GM19238 (cell line): ENCODE data around the gene MMP17.

Source experiments
- DNase-seq: peaks from one replicate; pipeline ENCODE4 v3.0.0; 2011; ENCODE audit warnings: low spot score; ENCODE audit not compliant: insufficient read length

The MMP17 gene

DNA sequence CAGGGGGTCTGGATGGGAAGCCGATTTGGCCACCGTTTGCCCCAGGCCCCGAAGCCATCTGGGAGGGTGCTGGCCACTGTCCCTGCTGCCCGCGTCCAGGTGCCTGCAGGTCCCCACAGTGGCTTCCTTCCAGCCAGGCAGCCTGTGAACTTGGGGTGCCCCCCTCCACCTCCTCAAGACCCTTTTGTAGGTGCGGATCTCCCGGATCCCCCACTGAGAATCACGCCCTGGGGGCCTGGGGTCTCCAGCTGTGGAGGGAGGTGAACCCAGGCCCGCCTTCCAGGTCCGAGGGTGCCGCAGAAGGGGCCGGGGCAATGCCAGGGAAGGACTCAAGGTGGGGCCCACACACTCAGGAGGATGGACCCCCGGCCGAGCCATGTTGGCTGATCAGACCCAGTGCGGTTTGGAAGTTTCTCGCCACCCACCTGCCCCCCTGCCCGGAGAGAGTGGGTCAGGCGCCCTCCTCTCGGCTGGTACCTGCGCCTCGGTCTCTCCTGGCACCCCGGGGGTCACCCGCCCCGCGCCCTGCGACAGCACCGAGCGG lies 1.7 kb downstream of the MMP17 start:
- DNase-seq: no peak

DNA sequence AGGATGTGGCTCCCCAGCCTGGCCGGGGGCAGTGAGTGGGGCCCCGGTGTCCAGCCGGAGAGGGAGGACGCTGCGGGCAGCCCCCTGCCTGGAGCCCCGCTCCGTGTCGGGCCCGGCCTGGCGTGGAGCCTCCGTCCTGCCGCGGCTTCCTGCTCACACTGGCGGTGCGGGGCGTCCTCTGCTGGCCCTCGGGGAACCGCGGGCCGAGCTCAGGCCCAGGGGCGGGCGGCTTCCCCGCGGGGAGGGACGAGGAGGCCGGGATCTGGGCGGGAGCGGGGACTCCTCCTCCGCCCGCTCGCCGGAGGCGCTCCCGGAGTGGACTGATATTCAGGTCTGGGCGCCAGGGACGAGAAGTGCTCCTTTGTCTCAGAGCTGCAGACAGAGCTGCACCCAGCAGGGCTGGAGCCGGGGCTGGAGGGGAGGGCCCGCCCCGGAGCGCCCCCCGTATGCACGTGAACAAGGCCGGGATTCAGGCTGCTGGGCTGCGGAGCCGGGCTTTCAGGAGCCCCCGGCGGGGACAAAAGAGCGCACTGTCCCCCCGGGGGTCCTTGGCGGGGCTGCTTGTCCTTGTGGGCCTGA lies 2.2 kb downstream of the MMP17 start:
- DNase-seq: no peak

DNA sequence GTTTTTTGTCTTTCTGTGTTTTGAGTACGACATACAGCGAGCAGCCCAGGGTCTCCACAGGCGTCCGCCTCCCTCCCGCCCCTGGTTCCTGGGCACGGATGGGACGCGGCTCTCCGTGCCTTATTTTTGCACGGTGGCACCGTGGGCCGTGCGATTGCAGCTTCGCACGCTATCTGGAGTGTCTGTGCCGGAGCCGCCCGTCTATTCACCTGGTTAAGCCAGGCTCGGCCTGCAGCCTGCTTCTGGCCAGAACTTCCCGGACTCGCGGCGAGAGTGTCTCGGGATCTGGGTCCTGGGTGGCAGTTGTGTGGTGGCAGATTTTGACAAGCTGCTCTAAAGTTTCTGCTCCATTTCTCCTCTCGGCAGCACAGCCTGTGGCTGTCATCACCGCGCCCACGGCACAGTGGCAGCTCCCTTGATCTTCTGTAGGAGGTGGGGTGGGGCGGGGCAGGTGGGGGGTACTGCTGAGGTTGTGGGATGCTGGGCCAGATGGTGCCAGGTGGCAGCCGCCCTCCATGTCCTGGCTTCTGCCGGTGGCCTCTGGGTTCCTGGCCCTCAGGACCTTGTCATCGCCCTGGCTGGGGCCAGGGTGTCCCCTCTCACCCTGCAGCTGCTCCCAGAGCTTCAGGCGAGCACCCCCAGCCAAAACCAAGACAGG lies 2.9 kb downstream of the MMP17 start:
- DNase-seq: no peak

DNA sequence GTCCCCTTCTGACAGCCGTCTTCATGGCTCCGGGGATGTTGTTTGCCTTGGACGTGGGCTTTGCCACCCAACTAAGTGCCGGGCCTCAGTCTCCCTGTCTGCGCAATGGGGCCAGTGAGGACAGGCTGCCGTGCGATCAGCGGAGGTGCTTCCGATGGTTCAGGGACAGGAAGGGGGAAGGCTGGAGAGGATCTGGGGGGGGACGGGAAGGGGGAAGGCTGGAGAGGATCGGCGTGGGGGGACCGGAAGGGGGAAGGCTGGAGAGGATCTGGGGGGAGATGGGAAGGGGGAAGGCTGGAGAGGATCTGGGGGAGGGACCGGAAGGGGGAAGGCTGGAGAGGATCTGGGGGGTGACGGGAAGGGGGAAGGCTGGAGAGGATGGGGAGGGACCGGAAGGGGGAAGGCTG lies 3.4 kb downstream of the MMP17 start:
- DNase-seq: no peak

DNA sequence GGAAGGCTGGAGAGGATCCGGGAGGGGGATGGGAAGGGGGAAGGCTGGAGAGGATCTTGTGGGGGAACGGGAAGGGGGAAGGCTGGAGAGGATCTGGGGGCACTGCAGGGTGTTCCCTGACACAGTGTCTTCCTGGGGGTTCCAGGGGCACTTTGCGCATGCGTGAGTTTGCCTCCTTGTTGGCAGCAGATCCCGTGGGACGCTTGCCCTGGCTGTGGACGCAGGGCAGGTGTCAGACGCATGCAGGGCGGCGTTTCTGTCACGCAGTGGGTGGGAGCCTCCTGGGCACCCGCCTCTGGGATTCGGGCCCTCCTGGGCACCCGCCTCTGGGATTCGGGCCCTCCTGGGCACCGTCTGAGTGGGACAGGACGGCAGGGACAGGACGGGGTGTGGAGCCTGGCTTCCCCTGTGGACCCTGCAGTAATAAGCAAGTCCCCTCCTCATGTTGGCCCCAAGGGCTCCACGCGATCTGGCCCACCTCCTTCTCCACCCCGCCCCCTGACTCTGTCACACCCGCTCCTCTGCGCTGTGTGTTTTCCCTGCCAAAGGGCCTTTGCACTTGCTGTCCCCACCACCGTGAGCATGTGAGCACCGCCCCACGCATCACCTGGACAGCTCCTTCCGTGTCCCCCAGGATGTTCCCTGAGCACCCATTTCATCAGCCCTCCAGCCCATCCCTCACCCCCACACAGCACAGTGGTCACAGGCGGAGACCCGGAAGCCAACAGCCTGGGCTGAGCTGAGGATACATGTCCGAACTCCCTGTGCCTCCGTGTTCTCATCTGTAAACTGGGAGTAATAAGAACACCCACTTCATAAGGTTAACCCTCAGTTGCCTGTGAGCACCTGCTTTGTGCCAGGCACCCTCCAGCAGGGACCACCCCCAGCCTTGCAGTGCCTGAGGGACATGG lies 4.4 kb downstream of the MMP17 start:
- DNase-seq: no peak

DNA sequence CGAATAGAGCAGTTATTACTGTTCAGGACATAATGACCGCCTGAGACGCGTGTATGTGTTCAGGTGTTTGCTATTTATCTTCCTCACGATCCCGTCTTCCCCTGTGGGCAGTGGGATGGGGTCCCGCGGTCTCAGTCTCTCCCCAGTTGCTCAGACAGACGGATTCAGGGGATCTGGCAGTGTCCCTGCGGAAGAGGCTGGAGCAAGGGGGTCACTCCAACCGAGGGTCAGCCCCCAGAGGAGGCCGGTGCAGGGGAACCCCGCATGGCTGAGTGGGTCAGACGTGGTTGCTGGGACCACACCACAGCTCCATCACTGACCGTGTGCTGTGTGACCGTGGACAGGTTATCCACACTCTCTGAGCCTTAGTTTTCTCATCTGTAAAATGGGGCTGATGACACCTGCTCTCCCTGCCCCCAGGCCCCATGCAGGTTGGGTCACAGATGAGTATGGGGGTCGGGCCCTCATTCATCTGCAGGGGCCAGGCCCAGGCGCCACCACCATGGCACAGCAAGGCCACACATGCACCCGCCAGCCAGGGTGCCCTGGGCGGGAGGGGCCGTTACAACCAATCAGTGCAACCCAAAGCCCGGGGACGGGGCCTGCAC lies 5.2 kb downstream of the MMP17 start:
- no peak for DNase-seq

DNA sequence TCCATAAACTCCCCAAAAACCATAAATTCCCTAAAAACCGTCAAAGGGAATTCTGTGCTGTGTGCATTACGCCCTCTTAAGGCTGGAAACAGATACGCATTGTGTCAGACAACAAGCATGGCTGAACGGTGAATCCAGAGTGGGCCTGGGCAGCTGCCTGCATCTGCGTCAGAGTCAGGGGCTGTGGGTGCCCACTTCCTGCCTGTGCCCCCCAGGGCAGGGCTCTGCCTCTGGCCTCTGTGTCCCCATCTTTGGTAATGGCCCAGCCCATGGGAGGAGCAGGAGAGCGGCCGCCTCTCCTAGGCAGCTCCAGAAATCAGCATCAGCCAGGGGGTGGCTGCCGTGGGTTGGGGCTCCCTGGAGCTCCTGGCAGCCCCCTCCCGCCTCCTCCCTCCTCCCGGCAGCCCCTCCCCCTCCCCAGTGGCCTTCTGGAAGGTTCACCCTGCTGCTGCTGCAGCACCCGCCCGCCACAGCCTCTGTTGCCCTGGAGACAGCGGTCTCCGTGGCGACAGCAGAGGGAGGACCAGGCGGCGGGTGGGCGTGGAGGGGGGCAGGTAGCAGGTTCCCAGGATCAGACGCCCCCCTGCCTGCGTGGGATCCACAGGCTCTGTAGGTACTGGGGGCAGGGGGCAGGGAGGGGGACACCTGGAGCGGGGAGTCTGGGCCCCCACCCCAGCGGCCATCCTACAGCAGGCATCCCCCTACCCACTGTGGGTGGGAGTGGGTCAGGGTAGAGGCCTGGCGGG lies 5.9 kb downstream of the MMP17 start:
- no peak for DNase-seq

DNA sequence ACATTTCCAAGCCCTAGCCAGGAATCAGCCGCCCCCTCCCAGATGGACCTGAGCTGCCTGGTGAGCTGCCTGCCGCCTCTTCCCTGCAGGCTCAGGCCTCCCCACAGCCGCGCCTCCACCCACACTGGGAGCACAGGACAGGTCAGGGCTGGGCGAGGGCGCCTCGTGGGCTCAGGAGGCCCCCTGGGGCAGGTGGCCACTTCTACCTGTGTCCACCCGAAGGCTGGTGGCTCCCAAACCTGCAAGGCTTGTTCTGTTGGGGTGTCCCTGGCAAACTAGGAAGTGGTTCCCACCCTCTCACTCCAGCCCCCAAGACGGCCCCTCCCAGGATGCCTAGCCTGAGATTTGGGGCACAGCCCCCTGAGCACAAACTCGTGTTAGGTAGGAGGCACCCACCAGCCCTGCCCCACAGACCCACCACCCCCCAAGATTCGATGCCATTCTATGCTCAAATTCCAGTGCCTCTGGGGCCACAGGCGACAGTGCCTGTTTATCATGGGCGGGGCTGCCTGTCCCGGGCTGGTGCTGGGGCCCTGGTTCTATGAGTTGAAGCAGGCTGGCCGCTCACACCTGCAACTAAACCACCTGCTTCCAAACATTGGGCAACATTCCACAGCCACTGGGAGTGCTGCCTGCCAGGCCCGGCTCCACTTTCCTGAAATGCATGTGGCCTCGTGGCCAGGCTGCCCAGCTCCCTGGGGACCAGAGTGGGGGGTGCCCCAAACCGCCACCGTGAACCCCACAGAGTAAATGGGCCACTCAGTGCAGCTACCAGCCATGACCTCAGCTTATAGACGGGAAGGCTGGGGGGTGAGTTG lies 6.8 kb downstream of the MMP17 start:
- no peak for DNase-seq

DNA sequence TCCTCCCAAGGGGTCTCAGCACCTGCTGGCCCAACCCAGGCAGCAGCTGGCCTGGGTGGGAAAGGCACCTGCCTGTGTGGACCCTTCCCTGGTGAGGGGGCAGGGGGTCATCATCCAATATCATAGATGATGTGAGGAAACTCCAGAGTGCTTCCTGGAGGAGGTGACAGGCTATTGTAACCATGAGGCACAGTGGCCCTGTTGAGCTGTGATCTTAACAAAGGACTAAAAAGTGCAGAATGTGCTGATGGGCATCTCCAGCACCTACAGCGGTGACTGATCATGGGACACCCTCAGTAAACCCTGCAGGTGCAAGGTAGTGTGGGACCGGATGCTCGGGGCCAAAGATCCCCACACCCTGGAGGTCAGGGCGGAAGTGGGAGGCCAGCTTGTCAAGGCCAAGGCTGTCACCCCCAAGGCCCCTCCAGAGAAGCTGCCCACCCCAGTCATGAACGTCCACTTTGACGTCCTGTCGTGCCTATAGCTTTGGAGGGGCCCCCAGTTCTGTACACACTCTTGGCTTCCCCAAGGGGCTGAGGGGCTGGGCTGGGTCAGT lies 7.5 kb downstream of the MMP17 start:
- DNase-seq: no peak

DNA sequence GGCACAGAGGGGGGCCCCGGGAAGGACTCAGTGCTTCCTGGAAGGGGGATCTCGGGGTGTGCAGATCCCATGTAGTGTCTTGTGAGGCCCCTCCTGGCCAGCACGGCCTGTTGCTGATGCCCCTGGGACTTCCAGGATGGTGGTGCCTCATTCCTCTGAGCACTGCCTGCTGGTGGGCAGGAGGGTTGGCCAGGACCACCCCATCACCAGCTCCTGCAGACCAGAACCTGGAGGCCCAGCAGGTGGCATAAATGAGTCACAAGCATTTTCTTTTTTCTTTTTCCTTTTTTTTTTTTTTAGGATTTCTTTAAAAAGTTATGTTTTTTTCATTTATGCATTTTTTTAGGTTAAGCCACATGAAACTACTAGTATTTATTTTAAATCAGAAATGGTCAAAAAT lies 8.0 kb downstream of the MMP17 start:
- no peak for DNase-seq

DNA sequence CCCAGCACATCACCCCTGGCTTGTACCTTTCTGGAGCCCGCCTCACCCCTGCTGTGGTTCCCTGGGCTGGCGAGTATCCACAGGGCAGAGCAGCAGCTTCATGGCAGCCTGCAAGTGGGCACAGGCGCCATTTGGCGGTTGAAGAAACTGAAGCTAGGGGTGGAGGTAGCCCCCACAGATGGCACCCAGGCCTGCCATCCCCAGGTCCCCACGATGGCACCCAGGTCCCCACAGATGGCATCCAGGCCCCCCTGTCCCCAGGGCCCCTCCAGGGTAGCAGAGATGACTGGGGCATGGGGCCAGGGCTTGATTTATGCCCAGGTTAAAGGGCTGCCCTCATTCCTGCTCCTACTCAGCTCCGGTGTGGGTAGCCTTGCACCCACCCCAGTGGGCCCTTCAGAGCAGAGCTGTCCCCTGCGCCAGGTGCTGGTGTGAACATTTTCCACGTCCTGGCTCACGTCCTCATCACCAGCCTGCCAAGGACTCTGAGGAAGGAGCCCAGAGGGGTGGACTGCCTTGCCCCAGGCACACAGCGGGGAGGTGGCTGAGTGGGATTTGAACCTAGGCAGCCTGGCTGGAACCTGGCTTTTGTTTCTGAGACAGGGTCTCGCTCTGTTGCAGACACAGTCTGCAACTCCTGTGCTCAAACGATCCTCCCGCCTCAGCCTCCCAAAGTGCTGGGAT lies 8.7 kb downstream of the MMP17 start:
- no peak for DNase-seq

DNA sequence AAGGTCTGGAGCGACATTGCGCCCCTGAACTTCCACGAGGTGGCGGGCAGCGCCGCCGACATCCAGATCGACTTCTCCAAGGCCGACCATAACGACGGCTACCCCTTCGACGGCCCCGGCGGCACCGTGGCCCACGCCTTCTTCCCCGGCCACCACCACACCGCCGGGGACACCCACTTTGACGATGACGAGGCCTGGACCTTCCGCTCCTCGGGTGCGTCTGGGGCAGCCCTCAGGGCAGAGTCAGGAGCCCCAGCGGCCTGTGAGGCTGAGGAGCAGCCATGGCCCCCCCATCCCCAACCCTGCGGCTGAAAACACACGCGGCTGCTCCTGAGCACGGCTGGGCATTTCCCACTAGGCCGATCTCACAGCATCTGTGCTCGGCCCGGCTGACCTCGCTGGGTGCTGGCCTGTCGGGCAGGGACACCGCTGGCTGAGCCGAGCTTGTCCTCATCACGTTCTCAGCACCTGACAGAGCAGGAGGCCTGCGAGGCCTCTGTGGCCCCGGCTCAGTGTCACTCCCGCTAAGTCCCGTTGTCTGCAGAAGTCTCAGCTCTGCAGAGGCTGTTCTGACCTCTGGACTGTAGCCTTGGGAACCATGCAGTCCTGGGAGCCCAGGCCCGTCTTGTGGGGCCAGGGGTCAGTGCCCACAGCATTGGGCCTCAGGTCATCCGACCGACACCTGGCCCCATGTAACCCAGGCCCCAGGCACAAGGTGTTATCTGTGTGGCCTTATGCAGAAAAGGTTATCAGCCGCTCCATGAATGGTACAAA lies 12.6 kb downstream of the MMP17 start:
- no peak for DNase-seq

DNA sequence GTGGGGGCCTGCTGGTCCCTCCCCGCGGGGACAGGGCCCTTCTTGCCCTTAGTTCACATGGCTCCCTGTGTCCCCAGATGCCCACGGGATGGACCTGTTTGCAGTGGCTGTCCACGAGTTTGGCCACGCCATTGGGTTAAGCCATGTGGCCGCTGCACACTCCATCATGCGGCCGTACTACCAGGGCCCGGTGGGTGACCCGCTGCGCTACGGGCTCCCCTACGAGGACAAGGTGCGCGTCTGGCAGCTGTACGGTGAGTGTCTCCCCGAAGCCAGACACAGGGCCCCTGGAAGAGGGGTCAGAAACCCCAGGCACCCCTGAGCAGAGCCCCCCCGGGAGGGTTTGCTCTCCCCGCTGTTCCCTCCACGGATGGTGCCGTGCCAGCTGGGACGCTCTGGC lies 13.4 kb downstream of the MMP17 start:
- no peak for DNase-seq

DNA sequence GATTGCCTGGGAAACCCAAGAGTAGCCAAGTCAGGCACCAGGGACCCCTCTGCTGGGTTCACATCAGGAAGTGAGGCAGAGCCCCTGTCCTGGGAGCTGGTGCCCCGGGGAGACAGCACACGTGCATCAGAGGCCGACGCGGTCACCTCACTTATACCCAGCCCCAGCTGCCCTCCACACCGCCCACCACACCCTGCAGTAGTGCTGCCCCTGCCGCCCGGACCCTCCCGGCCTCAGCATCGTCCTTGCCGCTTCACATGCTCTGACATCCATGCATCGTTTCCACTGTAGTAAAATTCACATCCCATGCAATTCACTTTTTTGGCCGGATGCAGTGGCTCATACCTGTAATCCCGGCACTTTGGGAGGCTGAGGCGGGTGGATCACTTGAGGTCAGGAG lies 14.0 kb downstream of the MMP17 start:
- no peak for DNase-seq

DNA sequence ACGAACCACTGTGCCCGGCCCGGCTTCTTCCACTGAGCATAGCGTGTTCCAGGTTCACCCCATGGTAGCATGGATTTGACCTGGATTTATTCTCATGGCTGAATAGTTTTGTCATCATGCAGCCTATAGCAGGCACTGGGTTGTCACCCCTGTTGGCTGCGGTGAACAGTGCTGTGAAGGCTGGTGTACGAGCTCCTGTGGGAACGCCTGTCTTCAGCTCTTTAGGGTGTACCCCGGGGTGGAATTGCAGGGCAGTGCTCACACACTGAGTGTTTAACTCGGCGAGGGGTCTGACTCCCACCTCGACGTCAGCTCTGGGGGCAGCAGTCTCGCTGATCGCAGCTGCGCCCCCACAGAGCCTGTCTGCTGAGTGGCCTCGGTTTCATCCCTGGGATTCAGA lies 15.3 kb downstream of the MMP17 start:
- no peak for DNase-seq

DNA sequence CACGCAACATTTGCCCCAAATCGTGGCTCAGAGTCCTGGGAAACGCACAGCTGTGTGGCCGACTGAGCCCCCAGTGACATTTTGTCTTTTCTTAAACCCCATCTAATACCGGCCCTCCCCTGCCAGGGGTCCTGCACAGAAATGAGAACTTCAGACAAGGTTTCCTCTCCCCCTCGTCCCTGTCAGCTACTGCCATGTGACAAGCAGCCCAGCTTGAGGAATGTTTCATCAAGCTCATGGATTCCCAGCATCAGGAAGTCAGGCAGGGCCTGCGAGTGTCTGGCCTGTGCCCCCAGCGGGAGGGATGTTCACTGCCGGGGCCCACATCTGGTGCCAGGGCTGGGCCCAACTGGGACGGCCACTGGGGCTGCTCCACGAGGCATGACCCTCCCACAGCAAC lies 15.9 kb downstream of the MMP17 start:
- DNase-seq: no peak

DNA sequence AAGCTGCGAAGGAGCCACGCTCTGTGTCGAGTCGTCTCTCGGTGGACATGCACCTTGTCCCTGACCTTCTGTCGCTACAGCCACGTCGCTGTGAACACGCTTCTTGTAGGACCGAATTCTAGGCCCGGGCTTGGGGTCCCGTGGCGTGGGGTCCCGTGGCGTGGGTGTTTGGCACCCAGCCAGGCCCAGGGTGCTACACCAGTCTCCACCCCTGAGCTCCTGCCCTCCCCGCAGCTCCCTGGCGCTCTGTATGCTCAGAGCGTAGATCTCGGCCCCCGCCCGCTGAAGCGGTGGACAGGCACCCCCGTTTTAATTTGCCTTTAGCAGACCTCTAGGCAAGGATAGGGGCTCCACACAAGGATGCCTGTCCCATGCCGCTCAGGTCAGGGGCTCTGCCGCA lies 16.5 kb downstream of the MMP17 start:
- DNase-seq: no peak

DNA sequence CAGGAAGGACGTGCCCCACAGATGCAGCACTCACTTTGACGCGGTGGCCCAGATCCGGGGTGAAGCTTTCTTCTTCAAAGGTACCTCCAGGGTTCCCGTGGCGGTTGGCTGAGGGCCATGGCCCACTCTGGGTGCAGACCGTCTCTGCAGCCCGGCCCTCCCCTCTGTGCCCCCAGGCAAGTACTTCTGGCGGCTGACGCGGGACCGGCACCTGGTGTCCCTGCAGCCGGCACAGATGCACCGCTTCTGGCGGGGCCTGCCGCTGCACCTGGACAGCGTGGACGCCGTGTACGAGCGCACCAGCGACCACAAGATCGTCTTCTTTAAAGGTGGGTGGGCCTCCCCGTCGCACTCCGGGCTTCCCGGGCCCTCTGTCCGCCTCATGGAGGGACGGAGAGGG lies 16.9 kb downstream of the MMP17 start:
- DNase-seq: no peak

DNA sequence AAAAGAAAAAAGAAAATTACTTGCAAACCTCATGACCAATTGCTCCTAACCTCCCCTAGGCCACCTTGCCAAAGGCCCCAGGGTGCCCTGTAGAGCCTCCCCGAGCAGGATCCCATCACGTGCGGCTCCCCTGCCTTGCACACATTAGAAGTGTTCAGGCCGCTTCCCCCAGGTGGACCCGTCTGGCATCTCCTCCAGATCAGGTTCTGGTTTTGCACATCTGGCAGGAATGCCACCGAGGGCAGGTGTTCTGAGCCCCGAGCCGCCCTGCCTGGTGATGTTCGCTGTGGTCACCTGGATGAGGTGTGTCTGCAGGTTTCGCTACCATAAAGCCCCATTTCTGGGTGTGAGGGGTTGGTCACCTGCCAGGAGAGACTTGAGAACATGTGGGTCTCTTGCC lies 19.3 kb downstream of the MMP17 start:
- no peak for DNase-seq
